MM.1S (cell line): Measurements from ENCODE around the gene NUDT8.

Source experiments
- DNase-seq: peaks from one replicate; pipeline ENCODE4 v3.0.0-alpha.2; 2015
- H2AFZ ChIP-seq: fragments of 300-600 bp; sonication (generic); 2 replicates; pipeline ENCODE4 v1.6.0; 2016; ENCODE audit warnings: antibody characterized with exemption, low read length
- H3F3A ChIP-seq: fragments of 300-600 bp; sonication (generic); 2 replicates; pipeline ENCODE4 v1.6.1; 2016; ENCODE audit warnings: mild to moderate bottlenecking, antibody characterized with exemption, low read length, moderate library complexity, mixed read lengths; ENCODE audit not compliant: insufficient read depth
- H3K27ac ChIP-seq: fragments of 300-600 bp; sonication (generic); 2 replicates; pipeline ENCODE4 v1.5.1; 2016; ENCODE audit warnings: mild to moderate bottlenecking, low read length
- H3K27me3 ChIP-seq: fragments of 300-600 bp; sonication (generic); replicated peaks from 2 replicates; pipeline ENCODE4 v1.6.0; 2016; ENCODE audit warnings: low read length; ENCODE audit not compliant: insufficient read depth
- H3K36me3 ChIP-seq: fragments of 300-600 bp; sonication (generic); replicated peaks from 2 replicates; pipeline ENCODE4 v1.6.1; 2016; ENCODE audit warnings: mild to moderate bottlenecking, low read length, mixed read lengths; ENCODE audit not compliant: insufficient read depth
- H3K4me1 ChIP-seq: fragments of 300-600 bp; sonication (generic); 2 replicates; pipeline ENCODE4 v1.6.1; 2016; ENCODE audit warnings: low read length, mixed read lengths
- H3K4me2 ChIP-seq: fragments of 300-600 bp; sonication (generic); 2 replicates; pipeline ENCODE4 v1.6.0; 2016; ENCODE audit warnings: low read depth, low read length
- H3K4me3 ChIP-seq: fragments of 300-600 bp; sonication (generic); 2 replicates; pipeline ENCODE4 v1.5.1; 2016; ENCODE audit warnings: low read length, mixed read lengths
- H3K79me2 ChIP-seq: fragments of 300-600 bp; sonication (generic); 2 replicates; pipeline ENCODE4 v1.6.1; 2016; ENCODE audit warnings: mixed run types, low read length, mixed read lengths
- H3K9ac ChIP-seq: fragments of 300-600 bp; sonication (generic); 2 replicates; pipeline ENCODE4 v1.6.1; 2016; ENCODE audit warnings: low read length, mixed read lengths
- H3K9me2 ChIP-seq: fragments of 300-600 bp; sonication (generic); replicated peaks from 2 replicates; pipeline ENCODE4 v1.6.1; 2016; ENCODE audit warnings: mild to moderate bottlenecking, low read length, mixed read lengths; ENCODE audit not compliant: insufficient read depth
- H3K9me3 ChIP-seq: fragments of 300-600 bp; sonication (generic); replicated peaks from 2 replicates; pipeline ENCODE4 v1.6.1; 2016; ENCODE audit warnings: mild to moderate bottlenecking, low read length, mixed read lengths; ENCODE audit not compliant: insufficient read depth
- H4K20me1 ChIP-seq: fragments of 300-600 bp; sonication (generic); 2 replicates; pipeline ENCODE4 v1.6.1; 2016; ENCODE audit warnings: mild to moderate bottlenecking, low read length, moderate library complexity, mixed read lengths; ENCODE audit not compliant: insufficient read depth
- CTCF ChIP-seq: fragments of 300-600 bp; sonication (generic); IDR thresholded peaks from 2 replicates; pipeline ENCODE4 v1.5.1; 2016; ENCODE audit warnings: antibody characterized with exemption, low read length, mixed read lengths
- EZH2 ChIP-seq: fragments of 300-600 bp; sonication (generic); optimal IDR thresholded peaks from 2 replicates; pipeline ENCODE3; 2017; ENCODE audit warnings: low read depth, mild to moderate bottlenecking, antibody characterized with exemption, low read length, mixed read lengths
- EZH2phosphoT487 ChIP-seq: fragments of 300-600 bp; sonication (generic); IDR thresholded peaks from 2 replicates; pipeline ENCODE4 v1.6.1; 2018; ENCODE audit warnings: antibody characterized with exemption, low read length

Gene NUDT8

GRCh38 chr11:67664696-67665540 is 35.2 kb upstream of the NUDT8 start:
- no peaks in the 10 kb centered on the region for H3K4me1 ChIP-seq
- H3K79me2 ChIP-seq, result no peaks in the 10 kb centered on the region
- no peak overlapping the region for H3K9ac ChIP-seq
- H3K4me2 ChIP-seq, result no peak overlapping the region
- no peaks in the 10 kb centered on the region for H3F3A ChIP-seq
- DNase-seq, result no peak
- H3K36me3 ChIP-seq, result no peaks in the 10 kb centered on the region
- H3K4me3 ChIP-seq, result no peak overlapping the region
- no peak overlapping the region for H3K27ac ChIP-seq
- TF ChIP-seq EZH2, result no peak
- no peak for TF ChIP-seq CTCF
- TF ChIP-seq EZH2phosphoT487, result no peak
- no peaks in the 10 kb centered on the region for H3K9me3 ChIP-seq
- H2AFZ ChIP-seq, result no peak overlapping the region
- H3K9me2 ChIP-seq, result no peaks in the 10 kb centered on the region
- H3K27me3 ChIP-seq, result peaks cover 20% of the 10 kb centered on the region
- no peaks in the 10 kb centered on the region for H4K20me1 ChIP-seq

- Histone ChIP-seq H3K27ac (no peak overlapping the region), H3K79me2 (no peaks in the 10 kb centered on the region), H3K4me3 (no peak overlapping the region), H3K4me1 (peaks cover under 1% of the 10 kb centered on the region; the same call in 1 of the 2 replicates), H3K9me2 (no peaks in the 10 kb centered on the region), H3K36me3 (no peaks in the 10 kb centered on the region), H3K4me2 (no peak overlapping the region), H3K9me3 (no peaks in the 10 kb centered on the region), H4K20me1 (no peaks in the 10 kb centered on the region), H3F3A (0 out of 2 replicates have a peak, but pooled peaks cover under 1% of the 10 kb centered on the region), H3K27me3 (peaks cover 20% of the 10 kb centered on the region), H2AFZ (no peak overlapping the region), H3K9ac (no peak overlapping the region)
- TF ChIP-seq EZH2 (no peak), EZH2phosphoT487 (no peak), CTCF (no peak)
- DNase-seq, result no peak
Observed at GRCh38 chr11:67664213-67664585, 34.5 kb upstream of the NUDT8 start.

DNA sequence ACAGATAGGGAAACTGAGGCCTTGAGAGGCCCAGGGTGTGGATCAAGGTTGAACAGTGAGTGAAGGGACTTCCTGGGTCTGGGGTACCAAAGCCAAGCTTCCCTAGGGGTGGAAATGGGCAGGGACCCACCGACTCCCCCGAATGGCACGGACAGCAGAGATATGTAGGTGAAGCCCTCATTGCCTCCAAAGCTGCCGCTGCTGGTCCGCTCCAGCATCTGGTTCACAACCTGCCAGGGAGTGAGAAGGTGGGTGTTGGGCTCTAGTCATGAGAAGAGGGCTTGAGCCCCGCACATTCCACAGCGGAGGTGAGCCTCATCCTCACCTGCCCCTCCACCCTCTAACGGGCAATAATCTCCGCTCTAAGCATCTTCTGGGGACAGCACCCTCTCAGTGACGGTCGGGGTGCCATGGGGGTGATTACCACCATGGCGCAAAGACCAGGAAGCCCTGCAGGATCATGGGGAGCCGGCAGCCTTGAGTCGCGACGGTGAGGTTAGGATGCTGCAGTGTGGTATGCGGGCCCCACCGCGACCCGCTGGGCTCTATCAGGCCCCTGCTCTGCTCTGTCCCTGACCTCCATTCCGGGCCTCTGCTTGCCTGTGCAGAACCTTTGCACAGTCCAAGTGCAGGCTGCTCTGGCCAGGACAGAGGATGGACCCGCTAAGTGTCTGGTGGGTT is 33.9 kb upstream of the NUDT8 start:
- no peaks in the 10 kb centered on the region for H4K20me1 ChIP-seq
- no peak overlapping the region for H3K4me3 ChIP-seq
- no peak for TF ChIP-seq EZH2
- no peak for TF ChIP-seq EZH2phosphoT487
- no peak for TF ChIP-seq CTCF
- H2AFZ ChIP-seq, result no peak overlapping the region
- no peaks in the 10 kb centered on the region for H3K9me2 ChIP-seq
- DNase-seq, result no peak
- H3K36me3 ChIP-seq, result no peaks in the 10 kb centered on the region
- H3K27ac ChIP-seq, result no peak overlapping the region
- H3K4me2 ChIP-seq, result no peak overlapping the region
- no peaks in the 10 kb centered on the region for H3K79me2 ChIP-seq
- peaks cover 6% of the 10 kb centered on the region for H3F3A ChIP-seq
- H3K4me1 ChIP-seq, result peaks cover 6% of the 10 kb centered on the region
- no peak overlapping the region for H3K9ac ChIP-seq
- H3K27me3 ChIP-seq, result peaks cover 20% of the 10 kb centered on the region
- no peaks in the 10 kb centered on the region for H3K9me3 ChIP-seq
